ENCODE measurements around the gene SLC2A6.

Gene SLC2A6

GRCh38 chr9:133445293-133445969 lies 33.5 kb downstream of the SLC2A6 start:
- Histone ChIP-seq H3K4me1 (ENCODE audit: insufficient read depth, low read length, poor library complexity, severe bottlenecking) (peaks cover 6% of the 10 kb centered on the region), H3F3A (ENCODE audit: low read depth) (no peaks in the 10 kb centered on the region), H4K20me1 (ENCODE audit: insufficient read depth, low read length, poor library complexity, severe bottlenecking) (no peaks in the 10 kb centered on the region), H3K36me3 (ENCODE audit: insufficient read depth, low read length) (no peaks in the 10 kb centered on the region), H3K79me2 (ENCODE audit: insufficient read depth, low read length) (no peaks in the 10 kb centered on the region), H3K9me2 (replicated peaks; ENCODE audit: low read depth, low read length) (no peaks in the 10 kb centered on the region), H3K9me3 (ENCODE audit: insufficient read depth, low read depth, low read length) (no peaks in the 10 kb centered on the region), H3K27me3 (ENCODE audit: insufficient read depth, low read length, poor library complexity, severe bottlenecking) (no peaks in the 10 kb centered on the region), H3K9ac (ENCODE audit: low read depth, low read length, poor library complexity, severe bottlenecking) (no peak overlapping the region), H2AFZ (ENCODE audit: low read length) (no peak overlapping the region), H3K4me2 (ENCODE audit: low read depth, low read length, poor library complexity, severe bottlenecking) (no peak overlapping the region), H3K4me3 (ENCODE audit: low read length, poor library complexity, severe bottlenecking) (no peak overlapping the region)
- TF ChIP-seq CTCF (conservative IDR thresholded peaks at IDR 0.05; ENCODE audit: low read length) (no peak), EZH2phosphoT487 (IDR thresholded peaks at IDR 0.05; ENCODE audit: borderline replicate concordance) (no peak)

GRCh38 chr9:133443982-133444381 lies 34.9 kb downstream of the SLC2A6 start:
- Histone ChIP-seq H3K4me3 (ENCODE audit: low read length, poor library complexity, severe bottlenecking) (no peak overlapping the region), H3F3A (ENCODE audit: low read depth) (no peaks in the 10 kb centered on the region), H3K36me3 (ENCODE audit: insufficient read depth, low read length) (no peaks in the 10 kb centered on the region), H3K9me2 (replicated peaks; ENCODE audit: low read depth, low read length) (no peaks in the 10 kb centered on the region), H3K9ac (ENCODE audit: low read depth, low read length, poor library complexity, severe bottlenecking) (no peak overlapping the region), H3K9me3 (ENCODE audit: insufficient read depth, low read depth, low read length) (no peaks in the 10 kb centered on the region), H3K4me1 (ENCODE audit: insufficient read depth, low read length, poor library complexity, severe bottlenecking) (peaks cover 6% of the 10 kb centered on the region), H4K20me1 (ENCODE audit: insufficient read depth, low read length, poor library complexity, severe bottlenecking) (no peaks in the 10 kb centered on the region), H3K27me3 (ENCODE audit: insufficient read depth, low read length, poor library complexity, severe bottlenecking) (no peaks in the 10 kb centered on the region), H3K79me2 (ENCODE audit: insufficient read depth, low read length) (no peaks in the 10 kb centered on the region), H2AFZ (ENCODE audit: low read length) (no peak overlapping the region), H3K4me2 (ENCODE audit: low read depth, low read length, poor library complexity, severe bottlenecking) (no peak overlapping the region)
- TF ChIP-seq EZH2phosphoT487 (IDR thresholded peaks at IDR 0.05; ENCODE audit: borderline replicate concordance), result no peak
- TF ChIP-seq CTCF (conservative IDR thresholded peaks at IDR 0.05; ENCODE audit: low read length), result no peak

- Histone ChIP-seq H3K36me3 (ENCODE audit: insufficient read depth, low read length) (no peaks in the 10 kb centered on the region), H3K4me2 (ENCODE audit: low read depth, low read length, poor library complexity, severe bottlenecking) (no peak overlapping the region), H3K4me3 (ENCODE audit: low read length, poor library complexity, severe bottlenecking) (no peak overlapping the region), H3F3A (ENCODE audit: low read depth) (no peaks in the 10 kb centered on the region), H3K4me1 (ENCODE audit: insufficient read depth, low read length, poor library complexity, severe bottlenecking) (peaks cover 6% of the 10 kb centered on the region), H3K27me3 (ENCODE audit: insufficient read depth, low read length, poor library complexity, severe bottlenecking) (no peaks in the 10 kb centered on the region), H3K9me3 (ENCODE audit: insufficient read depth, low read depth, low read length) (no peaks in the 10 kb centered on the region), H3K9ac (ENCODE audit: low read depth, low read length, poor library complexity, severe bottlenecking) (no peak overlapping the region), H4K20me1 (ENCODE audit: insufficient read depth, low read length, poor library complexity, severe bottlenecking) (no peaks in the 10 kb centered on the region), H2AFZ (ENCODE audit: low read length) (no peak overlapping the region), H3K79me2 (ENCODE audit: insufficient read depth, low read length) (no peaks in the 10 kb centered on the region), H3K9me2 (replicated peaks; ENCODE audit: low read depth, low read length) (no peaks in the 10 kb centered on the region)
- TF ChIP-seq CTCF (conservative IDR thresholded peaks at IDR 0.05; ENCODE audit: low read length), result no peak
- TF ChIP-seq EZH2phosphoT487 (IDR thresholded peaks at IDR 0.05; ENCODE audit: borderline replicate concordance), result no peak
Measured at GRCh38 chr9:133443248-133443647, 35.7 kb downstream of the SLC2A6 start.
